KG1 (cell line): ENCODE results near the gene CNOT8.
"Not testable (repeated sequence)": the region's sequence is repeated elsewhere in the genome, so short reads cannot be mapped to it uniquely, and the experiment has no call there.

ENCODE experiments used
- DNase-seq: peaks from one replicate; lab custom pipeline; 2025; lab: John Stamatoyannopoulos, UW

CNOT8 gene

GRCh38 chr5:154865466-154866184 is 7.2 kb downstream of the CNOT8 start:
- no peak for DNase-seq

DNA sequence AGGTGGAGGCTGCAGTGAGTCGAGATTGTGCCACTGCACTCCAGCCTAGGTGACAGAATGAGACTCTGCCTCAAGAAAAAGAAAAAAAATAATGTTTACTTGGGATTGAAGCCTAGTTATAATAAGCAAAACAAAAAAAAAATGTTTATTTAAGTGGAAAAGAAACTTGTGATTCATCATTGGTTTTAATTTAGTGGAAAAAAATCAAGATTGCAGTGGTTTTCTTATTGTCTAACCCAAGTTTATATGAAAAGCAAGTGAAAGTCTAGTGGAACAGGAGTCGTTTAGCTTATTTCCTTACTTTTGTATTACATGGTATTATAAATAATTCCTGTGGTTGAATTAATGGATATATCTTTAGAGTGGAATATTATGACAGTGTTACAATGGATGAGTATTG is 8.4 kb downstream of the CNOT8 start:
- no peak for DNase-seq

DNA sequence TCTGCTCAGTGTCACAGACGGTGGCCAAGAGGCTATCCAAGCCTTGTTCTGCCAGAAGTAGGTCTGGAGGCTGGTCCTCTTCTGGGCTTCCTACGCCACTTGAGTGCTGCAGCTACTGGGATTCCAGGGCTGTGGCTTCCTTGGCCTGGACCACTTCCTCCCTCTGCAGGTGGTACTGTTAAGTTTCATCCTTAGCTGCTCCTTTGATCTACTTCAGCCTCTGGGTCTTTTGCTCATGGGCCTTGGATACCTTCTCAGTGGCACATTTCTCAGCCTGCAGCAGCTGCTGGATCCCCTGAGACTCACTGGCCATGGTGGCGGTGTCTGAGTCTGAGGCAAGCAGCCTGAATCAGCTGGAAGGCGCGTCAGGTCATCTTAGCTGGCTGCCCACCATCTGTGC is 10.3 kb downstream of the CNOT8 start:
- no peak for DNase-seq

- DNase-seq: no peak
These were observed 13.3 kb downstream of the CNOT8 start for GRCh38 chr5:154871734-154872133.

DNA sequence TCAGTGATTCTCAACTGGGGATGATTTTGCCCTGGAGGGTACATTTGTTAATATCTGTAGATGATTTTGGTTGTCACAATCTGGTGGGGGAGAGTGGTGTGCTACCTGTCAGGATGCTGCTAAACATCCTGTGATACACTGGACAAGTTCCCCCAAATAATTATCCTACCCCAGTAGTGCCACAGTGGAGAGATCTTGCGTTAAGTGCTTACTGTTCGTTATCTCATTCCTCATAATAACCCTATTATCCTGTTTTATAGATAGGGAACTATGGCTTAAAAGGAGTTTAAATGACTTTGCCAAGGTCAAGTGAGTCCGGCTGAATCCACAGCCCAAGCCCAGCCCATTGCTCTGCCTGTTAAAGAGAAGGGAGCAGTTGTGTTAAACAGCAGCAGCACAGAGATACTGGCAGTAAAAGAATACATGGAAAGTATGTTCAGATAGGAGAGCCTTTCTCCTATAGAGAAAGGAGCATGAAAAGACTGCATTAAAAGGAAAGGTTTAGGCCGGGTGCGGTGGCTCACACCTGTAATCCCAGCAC is 15.4 kb downstream of the CNOT8 start:
- no peak for DNase-seq

- DNase-seq: no peak
These were observed 20.4 kb downstream of the CNOT8 start for GRCh38 chr5:154878642-154879335.

DNA sequence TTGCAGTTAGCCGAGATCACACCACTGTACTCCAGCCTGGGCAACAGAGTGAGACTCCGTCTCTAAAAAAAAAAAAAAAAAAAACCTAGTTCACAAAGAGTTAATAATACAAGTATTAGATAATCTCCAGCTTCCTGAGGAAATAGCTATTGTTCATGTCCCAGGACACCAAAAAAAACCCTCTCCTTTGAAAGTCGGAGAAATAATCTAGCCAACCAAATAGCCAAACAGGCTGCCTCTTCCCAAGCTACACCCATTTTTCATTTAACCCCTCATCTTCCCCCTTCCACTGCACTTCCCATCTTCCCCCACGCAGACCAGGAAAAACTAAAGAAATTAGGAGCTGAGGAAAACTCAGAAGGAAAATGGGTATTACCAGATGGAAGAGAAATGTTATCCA is 23.6 kb downstream of the CNOT8 start:
- no peak for DNase-seq

DNA sequence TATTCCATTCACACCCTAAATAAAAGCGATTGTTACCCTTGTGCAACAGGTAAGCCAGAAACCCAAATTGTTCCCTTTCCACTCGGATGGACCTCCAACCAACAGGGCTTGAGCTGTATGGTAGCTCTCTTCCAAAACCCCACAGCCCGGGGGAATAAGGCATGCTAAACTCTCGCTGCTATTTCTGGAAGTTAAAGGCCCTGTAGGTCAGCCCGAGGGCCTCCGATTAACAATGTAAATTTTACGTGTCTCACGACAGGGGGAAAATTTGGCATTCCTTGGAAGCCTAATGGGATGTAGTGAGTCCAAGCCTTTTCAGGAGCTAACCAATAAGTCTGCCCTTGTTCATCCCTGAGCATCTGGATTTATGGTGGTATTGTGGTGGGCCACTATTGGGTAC is 26.0 kb downstream of the CNOT8 start:
- DNase-seq: no peak

GRCh38 chr5:154885439-154885838 is 27.0 kb downstream of the CNOT8 start:
- no peak for DNase-seq

- DNase-seq: no peak
These were observed 33.9 kb downstream of the CNOT8 start for GRCh38 chr5:154892369-154892771.

DNA sequence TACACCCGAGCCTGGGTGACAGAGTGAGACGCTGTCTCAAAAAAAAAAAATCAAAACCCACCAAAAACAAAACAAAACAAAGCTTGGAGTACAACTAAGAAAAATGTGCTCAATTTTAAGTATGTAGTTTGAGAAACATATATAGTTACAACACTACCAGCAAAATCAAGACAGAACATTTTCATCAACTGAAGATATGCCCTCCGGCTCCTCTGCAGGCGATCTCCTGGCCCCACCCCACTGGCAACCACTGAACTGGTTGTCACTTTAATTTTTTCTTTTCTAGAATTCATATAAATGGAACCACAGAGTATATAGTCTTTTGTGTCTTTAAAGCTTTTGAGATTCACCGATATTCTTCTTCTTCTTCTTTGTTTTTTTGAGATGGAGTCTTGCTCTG is 35.0 kb downstream of the CNOT8 start:
- DNase-seq: no peak

DNA sequence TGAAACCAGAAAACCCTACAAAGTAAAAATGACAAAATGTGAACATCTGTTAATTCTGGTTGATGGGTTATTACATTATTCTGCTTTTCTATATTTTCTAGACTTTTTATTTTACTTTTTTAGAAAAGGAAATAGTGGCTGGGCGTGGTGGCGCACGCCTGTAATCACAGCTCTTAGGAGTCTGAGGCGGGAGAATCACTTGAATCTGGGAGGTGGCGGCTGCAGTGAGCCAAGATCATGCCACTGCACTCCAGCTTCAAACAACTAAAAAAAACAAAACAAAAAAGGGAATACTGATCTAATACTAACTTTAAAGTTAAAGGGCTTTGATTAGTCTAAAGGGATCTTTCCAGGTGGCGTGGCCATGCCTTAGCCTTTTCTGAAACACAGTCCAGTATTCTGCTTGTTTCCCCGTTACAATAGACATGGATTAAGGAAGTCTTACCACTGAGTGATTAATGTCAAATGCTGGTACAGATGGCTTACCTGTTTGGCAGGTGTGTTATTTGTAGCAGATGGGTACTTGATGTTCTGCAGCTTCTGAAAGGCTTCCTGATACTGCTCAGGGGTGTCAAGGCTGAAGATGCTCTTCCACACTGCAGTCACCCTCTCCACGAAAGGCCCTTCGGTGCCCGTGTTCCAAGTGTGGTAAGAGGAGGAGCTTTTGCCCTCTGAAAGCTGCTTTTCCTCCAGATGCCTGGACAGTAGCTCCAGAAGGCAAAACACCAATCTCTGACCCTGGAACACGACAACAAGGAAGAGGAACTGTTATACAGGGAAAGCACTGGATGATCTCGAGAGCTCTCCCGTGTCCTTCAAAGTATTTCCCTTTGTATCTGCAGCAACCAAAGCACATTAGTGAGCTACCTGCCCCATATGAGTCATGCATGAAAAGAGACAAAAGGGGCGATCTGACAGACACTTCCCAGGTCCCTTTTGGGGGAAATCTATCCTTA is 37.5 kb downstream of the CNOT8 start:
- DNase-seq: no peak

GRCh38 chr5:154896562-154897165 is 38.2 kb downstream of the CNOT8 start:
- no peak for DNase-seq

GRCh38 chr5:154898210-154898609 is 39.8 kb downstream of the CNOT8 start:
- DNase-seq: no peak

DNA sequence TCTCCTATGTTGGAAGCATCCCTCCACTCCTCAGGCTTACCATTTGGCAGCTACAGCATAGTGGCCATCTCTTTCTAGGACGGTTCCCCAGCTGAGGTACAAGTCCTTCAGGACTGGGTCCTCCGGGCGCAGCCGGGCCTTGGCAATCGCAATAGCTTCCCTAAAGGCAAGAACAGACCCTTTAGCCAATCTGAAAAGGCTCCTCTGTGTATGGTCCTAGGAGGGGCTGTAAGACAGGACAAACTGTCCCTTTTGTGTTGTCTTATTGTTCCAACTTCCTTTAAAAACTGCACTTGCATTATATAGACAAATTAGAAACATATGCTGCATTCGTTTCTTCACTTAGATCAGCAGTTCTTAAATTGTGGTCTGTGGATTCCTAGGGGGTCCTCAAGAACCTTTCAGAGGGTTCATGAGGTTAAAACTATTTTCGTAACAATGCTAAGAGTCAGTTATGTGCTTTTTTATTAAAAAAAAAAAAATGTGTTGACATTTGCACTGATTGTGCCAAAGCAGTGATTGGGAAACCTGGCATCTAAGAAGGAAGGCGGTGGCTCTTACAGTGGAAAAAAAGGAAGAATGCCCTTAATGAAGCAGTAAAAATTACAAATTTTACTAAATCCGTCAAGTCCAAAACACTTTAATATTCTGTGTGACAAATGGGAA is 40.9 kb downstream of the CNOT8 start:
- DNase-seq: no peak

- DNase-seq: no peak
These were observed 41.6 kb downstream of the CNOT8 start for GRCh38 chr5:154900066-154900465.

GRCh38 chr5:154901276-154901675 is 42.8 kb downstream of the CNOT8 start:
- no peak for DNase-seq

GRCh38 chr5:154901913-154902312 is 43.5 kb downstream of the CNOT8 start:
- no peak for DNase-seq

- DNase-seq: not testable (repeated sequence)
These were observed 47.2 kb downstream of the CNOT8 start for GRCh38 chr5:154905601-154906000.

DNA sequence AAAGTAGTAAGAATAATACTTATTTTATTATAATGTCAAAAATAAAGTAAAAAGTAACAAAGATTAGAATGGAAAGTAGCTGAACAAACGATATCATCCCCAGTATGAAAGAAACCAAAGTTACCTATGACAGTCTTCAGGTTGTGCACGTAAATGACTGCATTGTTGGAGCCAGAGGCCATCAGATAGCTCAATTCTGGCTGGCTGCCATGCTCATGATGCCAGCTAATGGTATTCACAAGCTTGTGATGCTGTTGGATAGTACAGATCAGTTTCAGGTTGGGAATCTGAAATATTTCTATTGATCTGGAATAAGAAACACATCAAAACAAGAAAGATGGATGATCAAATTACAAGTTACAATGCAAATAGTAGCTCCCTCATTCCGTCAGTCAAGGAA is 58.4 kb downstream of the CNOT8 start:
- no peak for DNase-seq

DNA sequence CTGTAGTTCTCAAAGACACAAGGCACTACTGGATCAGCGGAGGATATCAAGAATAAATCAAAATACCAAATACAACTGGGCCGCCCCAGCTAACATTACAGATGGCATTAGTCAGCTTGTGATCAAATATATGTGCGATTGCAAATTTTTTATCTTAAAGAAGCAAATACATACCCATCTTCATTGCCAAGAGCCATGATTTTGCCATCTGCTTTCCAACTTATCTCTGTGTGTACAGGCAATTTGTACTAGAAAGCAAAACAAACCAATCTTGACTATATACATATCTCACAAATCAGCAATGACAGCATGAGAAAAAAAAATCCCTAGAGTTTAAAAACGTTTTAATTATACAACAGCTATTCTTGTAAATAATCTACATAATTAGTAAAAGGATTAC is 59.3 kb downstream of the CNOT8 start:
- no peak for DNase-seq
